ENCODE results near the gene PPP1R2C.

DNA sequence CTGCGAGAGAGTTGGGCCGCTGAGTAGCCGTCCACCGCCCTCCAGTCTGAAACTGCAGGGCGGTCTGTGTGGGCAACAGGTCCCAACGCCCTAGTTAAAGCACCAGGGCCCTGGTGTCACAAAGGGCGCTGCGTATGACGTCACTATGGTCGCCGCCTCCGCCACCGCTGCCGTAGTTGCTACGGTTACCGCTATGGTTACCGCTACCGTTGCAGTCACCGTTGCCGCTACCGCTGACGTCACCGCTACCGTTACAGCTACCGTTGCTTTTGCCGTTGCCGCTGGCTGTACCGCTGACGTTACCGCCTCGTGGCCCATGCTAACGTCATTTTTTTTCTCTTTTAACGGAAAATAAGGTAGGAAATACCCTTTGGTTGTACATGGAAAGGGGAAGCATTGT is at the start of gene PPP1R2C:
- TF ChIP-seq, protein P1, sequence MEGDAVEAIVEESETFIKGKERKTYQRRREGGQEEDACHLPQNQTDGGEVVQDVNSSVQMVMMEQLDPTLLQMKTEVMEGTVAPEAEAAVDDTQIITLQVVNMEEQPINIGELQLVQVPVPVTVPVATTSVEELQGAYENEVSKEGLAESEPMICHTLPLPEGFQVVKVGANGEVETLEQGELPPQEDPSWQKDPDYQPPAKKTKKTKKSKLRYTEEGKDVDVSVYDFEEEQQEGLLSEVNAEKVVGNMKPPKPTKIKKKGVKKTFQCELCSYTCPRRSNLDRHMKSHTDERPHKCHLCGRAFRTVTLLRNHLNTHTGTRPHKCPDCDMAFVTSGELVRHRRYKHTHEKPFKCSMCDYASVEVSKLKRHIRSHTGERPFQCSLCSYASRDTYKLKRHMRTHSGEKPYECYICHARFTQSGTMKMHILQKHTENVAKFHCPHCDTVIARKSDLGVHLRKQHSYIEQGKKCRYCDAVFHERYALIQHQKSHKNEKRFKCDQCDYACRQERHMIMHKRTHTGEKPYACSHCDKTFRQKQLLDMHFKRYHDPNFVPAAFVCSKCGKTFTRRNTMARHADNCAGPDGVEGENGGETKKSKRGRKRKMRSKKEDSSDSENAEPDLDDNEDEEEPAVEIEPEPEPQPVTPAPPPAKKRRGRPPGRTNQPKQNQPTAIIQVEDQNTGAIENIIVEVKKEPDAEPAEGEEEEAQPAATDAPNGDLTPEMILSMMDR (IDR thresholded peaks at IDR 0.05), result no peak
- no peak for TF ChIP-seq POLR2A (IDR thresholded peaks at IDR 0.05)

Measured in esophagus squamous epithelium (tissue), 4 donors.